ENCODE results near the gene SMCO1.

- TF ChIP-seq EZH2phosphoT487 (conservative IDR thresholded peaks at IDR 0.05; ENCODE audit: low read length) (no peak), CTCF (IDR thresholded peaks at IDR 0.05; ENCODE audit: insufficient read depth, low read length, poor library complexity, severe bottlenecking) (no peak)
Observed at GRCh38 chr3:196555295-196555694, 40.1 kb upstream of the SMCO1 start.
